Ovary (tissue), 3 donors: ENCODE results near the gene RRAD.
"Not testable (repeated sequence)": the region's sequence is repeated elsewhere in the genome, so short reads cannot be mapped to it uniquely, and the experiment has no call there.

Experiments
- CTCF ChIP-seq, 3 donors: fragments of 450-650 bp in 2 of 3; fragments of 200-600 bp in 1 of 3; IDR thresholded peaks; one replicate each; pipeline versions ENCODE4 v1.5.1 to v1.8.0; 2016 to 2022; ENCODE audit warnings: antibody characterized with exemption in 3 of 3, mild to moderate bottlenecking in 1 of 3
- EP300 ChIP-seq: sonication (generic); formaldehyde crosslinking; IDR thresholded peaks from one replicate; pipeline ENCODE4 v1.6.1; 2017; ENCODE audit warnings: antibody characterized with exemption
- donor health status: DM: no; HTN: no; CAD: no.

GRCh38 chr16:66896682-66897081 is 28.7 kb downstream of the RRAD start:
- TF ChIP-seq EP300; CTCF (IDR thresholded peaks at IDR 0.05): not testable (repeated sequence)
